HG03108 (cell line): ENCODE measurements around the gene ARHGAP10.
"Not testable (repeated sequence)": the region's sequence is repeated elsewhere in the genome, so short reads cannot be mapped to it uniquely, and the experiment has no call there.

Source experiments
- ATAC-seq: cut with Tn5 transposase; IDR thresholded peaks from one replicate; pipeline ENCODE4 v1.9.1; 2021; ENCODE audit warnings: moderate library complexity; ENCODE audit not compliant: unreplicated experiment

ARHGAP10 gene

DNA sequence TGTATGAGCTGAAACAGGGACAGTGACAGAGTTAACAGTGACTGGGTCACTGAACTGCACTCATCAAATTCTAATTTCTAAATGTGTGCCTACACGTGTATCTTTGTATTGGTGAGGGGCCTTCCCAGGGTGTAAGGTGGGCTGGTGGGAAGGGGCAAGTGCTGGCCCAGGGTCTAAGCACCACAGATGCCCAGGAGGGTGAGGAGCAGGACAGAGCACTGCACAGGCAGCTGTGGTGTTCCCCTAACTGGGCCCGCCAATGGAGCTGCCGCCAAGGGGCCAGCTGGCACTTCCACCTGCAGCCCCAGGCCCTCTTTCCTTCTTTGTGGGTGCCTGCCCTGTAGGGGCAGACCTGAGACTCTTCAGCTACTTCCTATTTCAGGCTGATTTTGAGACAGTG, 349.9 kb downstream of the ARHGAP10 start:
- no peak for ATAC-seq

DNA sequence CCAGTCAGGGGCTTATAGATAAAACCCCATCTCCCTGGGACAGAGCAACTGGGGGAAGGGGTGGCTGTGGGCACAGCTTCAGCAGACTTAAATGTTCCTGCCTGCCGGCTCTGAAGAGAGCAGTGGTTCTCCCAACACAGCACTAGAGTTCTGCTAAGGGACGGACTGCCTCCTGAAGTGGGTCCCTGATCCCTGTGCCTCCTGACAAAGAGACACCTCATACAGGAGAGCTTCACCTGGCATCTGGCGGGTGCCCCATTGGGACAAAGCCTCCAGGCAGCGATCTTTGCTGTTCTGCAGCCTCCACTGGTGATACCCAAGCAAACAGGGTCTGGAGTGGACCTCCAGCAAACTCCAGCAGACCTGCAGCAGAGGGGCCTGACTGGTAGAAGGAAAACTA, 351.2 kb downstream of the ARHGAP10 start:
- ATAC-seq: not testable (repeated sequence)

DNA sequence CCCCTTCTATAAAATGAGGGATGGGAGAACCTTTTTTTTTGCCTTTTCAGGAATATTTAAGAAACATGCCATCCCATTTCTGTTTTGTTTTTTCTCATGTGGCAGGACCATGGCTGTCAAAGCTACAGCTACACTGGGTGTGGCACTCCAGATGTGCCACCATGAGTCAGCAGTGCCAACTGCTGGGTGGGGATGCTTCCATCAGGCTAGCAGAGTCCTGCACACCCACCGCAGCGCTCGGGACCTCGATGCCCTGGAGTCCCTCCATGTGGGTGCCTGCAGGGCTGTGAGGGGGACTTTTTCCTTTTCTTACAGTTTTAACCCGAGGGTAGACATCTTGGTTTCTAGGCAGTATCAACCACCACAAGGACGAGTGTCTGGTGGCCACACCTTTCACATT, 357.7 kb downstream of the ARHGAP10 start:
- no peak for ATAC-seq

DNA sequence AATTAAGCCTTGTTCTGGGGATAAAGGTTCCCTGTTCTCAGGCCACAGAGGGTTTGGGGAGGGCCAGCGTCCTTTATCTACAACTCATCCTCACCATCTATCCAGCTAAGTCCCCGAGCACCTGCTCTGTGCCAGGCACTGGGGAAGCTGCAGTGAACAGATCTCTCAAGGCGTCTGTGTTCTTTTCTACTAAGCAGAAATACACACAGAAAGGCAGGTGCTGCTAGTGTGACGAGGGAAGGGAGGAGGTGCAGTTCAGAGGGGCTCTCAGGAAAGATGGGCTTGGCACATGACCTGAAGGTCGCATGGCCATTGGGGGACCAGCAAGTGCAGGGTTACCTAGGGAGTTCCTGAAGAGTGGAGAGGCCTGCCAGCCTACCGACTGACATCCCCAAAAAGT, 358.1 kb downstream of the ARHGAP10 start:
- ATAC-seq: no peak

DNA sequence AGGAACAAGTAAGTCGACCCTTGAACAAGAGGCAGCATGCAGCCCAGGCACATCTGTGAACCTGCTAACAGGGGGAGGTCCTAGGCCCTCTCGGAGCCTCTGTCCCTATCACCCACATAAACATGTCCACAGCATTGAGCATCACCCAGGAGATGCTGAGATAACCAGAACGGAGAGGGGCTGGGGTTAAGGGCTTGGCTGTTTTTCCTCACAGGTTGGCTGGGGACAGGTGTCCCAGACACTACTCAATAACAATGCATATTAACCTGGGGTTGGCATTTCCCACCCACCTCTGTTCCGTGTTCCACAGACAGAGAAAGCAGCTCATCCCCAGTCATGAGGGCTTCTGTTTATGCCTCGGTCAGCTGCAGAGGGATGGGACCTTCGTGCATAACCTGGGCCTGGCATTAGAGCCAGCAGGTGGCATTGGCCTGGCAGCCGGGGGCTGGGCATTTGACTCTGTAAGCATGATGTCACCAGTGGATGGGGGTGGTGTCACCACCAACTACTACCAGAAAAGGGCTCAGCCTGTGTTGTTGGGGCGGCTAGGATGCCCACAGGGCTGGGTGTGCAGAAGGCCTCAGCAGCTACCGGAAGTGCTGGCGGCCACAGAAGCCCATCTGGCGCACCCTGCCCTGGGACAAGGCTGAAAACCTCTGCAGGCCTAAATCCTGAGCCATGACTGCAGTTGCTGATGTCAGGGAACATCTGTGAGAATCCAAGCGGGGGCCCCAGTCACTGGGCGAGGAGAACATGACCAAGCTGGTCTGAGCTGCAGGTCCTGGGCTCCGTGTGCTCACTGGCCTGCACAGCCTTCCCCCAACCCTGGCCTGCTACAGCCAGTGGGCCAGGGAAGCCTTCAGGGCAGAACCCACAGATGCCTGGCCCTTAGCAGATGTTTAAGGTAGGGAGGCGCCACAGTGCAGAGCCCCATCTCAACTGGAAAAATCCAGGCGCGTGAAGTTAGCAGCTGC, 358.9 kb downstream of the ARHGAP10 start:
- ATAC-seq: no peak

DNA sequence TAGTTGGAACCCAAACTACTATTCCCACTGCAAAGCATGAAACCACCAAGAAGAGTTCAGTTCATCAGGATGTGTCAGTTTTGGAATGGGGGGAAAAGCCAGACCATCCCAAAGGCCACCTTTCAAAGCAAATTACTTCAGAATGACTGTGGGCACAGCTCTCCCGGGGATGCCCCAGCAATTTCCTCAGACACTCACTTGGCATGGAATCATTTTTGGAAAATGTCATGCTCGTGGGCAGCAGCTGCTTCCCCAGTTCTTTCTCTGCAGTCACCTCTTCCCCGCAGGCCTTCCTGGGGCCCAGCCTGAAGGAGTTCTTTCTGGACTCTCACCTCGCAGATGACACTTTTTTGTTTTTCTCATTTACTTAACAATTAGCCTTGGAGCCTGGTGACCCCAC, 360.0 kb downstream of the ARHGAP10 start:
- ATAC-seq: no peak

DNA sequence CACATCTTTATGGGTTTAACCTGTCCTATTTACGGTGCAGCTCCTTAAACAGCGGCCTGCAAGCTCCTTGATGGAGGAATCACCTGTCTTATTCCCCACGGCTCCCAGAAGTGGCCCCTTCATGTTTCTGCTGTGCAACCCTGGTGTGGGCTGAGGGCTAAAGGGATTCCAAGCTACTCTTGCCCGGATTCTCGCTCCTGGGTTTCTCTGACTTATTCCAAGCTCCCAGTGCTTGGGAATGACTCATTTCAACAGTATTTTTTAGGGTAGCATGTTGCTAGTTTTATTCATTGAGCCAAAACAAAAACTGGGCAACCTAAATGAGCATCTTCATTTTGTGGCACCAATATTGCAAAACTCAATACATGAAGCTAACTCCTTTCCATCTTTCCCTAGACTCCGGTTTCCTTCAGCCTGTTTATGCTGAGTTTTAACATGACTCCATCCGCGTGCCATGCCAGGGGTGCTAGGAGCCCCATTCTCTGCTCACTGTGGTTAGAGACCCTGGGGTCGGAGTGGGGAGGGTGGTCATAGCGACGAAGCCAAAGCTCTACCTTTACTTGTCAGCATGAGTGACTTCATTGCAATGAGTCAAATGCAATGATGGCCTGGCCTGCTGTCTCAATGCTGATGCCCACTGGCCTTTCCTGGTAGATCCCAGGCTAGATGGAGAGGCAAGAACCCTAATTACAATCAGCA, 360.6 kb downstream of the ARHGAP10 start:
- ATAC-seq: no peak

DNA sequence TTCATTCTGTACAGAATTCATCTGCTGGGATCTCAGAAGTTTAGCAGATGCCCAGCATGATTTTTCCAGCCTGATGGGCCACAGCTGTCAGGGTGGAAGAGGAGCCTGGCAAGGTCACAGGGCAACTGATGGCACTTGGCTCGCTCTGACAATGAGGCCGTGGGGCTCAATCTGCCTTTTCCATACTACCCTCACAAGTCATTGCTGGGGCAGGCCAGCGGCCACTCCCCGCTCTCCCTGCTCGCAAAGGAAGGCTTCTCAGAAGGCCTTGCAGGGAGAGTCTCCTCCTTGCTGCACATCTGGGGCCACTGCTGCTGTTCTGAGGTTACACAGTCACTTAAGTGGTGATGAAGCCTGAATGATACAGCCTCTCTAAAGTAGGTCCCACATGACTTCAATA, 361.2 kb downstream of the ARHGAP10 start:
- ATAC-seq: no peak

DNA sequence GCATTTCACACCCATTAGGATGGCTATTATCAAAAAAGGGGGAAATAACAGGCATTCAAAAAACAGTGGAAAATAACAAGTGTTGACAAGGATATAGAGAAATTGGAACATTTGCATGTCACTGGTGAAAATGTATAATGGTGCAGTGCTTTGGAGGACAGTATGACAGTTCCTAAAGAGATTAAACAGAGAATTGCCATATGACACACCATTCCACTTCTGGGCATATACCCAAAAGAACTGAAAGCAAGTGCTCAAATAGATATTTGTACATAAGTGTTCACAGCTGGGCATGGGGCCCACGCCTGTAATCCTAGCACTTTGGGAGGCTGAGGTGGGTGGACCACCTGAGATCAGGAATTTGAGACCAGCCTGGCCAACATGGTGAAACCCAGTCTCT, 362.3 kb downstream of the ARHGAP10 start:
- ATAC-seq: no peak

DNA sequence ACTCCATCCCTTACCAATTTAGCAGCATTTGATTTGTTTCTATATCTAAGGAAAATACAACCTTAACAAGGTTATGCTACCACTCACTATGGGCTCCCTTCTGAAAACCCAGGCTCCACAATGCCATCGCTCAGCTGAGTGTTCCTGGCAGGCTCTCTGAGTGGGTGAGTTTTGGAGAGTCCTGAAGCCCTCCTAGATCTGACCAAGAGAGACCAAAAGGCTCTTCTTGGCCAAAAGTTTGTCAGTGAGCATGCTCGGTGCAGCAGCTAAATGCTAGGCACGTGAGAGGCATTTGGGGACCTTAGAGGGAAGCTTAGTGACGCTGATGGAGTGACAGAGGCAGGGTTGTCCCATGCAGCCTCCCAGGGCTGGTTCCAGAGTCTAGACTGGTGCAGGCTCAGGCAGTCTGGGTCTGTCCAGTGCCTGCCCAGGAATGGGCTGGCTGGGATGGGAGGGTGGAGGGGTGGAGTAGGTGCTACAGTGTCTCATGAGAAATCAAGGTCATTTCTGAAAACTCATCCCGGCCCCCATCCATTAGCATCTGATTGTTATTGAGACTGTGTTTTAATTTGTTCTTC, 363.5 kb downstream of the ARHGAP10 start:
- ATAC-seq: no peak

DNA sequence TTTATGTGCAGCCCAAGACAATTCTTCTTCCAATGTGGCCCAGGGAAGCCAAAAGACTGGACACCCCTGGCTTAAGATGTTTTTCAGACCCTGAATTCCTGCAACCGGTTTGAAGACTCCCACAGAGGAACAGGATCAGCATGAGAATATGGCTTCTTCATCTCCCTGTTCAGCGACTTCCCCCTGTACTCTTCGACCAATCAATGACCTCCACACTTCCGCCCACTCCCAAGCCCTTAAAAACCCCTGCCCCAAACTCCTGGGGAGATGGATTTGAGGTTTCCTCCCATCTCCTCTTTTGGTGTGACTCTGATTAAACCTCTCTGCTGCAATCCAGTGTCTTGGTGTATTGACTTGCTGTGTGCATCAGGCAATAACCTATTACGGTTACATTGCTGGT, 365.9 kb downstream of the ARHGAP10 start:
- ATAC-seq: no peak

DNA sequence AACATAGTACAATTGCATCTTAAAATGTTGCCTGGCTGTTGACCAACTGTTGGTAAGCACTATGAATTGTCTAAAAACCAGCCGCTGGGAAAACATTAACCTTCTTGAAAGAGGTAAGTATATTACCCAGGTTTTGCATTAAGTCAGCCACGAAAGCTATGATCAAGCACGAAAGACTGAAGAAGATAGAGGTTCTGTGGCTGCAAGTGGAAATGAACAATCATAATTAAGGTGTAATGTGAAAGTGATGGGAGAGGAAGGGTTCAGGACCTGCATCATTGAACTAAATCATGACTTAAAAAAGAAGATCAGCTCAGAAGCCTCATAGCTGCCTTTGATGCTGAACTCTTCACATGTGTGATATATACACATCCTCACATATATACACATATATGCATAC, 369.3 kb downstream of the ARHGAP10 start:
- ATAC-seq: no peak

DNA sequence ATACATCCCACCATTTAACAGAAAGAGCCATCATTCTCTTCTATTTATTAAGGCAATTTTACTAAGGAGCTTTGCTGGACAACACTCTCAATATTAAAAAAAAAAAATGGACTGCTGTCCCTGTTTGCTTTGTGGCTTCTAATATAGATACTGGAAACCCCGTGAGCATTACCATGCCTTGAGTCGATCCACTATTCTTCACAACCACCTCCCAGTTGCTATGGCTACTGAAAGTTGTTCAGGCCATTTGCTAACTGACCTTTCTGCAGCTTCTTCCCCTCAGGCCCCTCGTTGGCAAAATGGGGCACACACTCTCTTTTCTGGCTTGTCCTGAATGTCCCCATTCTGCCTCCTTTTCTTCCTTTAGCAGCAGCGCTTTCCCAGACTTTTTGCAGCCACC, 369.9 kb downstream of the ARHGAP10 start:
- no peak for ATAC-seq

DNA sequence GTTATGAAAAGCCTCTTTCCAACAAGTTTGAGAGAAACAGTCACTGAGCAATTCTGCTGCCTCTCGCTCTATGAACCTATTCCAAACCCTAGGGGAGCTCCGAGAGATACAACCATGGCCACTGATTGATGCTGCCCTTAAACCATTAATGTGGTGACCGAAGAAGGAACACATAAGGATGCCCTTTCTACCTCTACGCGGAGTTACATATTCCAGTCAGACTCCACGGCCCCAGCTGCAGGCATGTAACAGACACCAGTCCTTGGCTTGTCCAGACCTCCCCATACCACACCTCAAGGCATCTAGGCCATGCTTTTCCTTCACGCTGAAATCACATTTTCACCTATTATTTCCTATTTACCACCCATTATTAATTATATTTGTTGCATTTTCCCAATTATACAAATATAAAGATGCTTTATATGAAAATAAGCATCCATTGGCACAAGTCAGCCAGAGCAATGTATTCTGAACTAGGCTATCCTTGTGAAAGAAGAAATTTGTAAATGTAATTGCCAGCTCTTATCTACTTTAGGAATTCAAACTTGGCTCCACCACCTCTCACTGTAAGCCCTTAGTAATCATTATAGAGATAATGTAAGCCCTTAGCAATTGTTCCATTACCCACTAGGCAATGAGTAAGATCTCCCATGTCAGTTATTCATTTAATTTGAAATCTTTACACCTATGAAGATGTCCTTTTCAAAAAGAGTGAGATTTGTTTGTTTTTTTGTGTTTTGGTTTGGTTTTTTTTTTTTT, 371.9 kb downstream of the ARHGAP10 start:
- ATAC-seq: no peak

DNA sequence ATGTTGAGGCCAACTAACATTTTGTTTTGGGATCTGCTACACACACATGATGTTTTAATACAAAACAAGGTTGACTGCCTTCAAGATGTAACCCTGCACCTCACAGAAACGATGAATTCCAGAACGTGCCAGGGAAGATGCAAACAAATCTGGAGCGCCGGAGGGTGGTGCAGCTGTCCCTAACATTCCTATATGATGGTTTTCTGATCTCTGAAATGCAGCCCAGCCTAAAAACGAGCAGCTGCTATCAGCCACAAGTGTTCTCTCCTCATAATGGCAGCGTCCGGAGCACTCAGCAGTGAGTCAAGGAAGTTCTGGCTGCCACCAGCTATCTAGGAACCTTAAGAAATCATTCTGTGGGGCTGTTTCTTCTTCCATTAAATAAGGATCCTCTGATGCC, 376.9 kb downstream of the ARHGAP10 start:
- ATAC-seq: no peak

DNA sequence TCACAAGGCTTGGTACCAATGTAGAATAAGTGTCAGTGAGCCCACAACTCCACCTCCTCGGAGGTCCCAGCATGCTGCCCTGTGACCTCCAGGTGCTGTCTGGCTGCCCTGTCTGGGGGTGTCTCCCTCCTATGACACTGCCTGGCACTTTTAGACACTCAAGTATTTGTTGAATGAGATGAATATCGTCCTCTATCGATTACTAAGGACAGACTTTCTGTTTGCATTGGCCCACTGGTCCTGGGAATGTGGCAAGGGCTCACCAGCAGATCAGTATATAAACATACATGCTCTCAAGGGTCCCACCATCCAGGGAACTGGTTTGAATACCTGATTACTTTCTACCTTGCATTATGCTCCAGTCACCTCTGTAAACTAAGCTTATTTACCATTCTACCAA, 377.3 kb downstream of the ARHGAP10 start:
- ATAC-seq: no peak

DNA sequence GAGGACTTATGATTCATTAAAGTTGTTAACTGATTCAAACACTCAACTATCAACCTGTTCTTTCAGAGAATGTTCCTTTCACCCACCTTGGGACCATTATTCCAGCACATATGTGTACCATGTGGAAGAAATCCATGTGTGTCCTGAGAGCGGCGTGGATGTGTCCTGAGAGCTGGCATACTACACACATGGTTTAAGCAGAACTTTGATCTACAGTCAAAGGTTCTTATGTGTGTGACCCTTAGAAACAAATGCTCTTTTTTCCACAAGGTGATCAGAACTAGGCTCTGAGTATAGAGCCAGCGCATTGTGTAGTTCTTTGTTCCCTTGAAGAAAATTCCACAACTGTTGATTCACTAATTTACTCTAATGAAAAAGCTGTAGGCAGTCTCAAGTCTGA, 378.3 kb downstream of the ARHGAP10 start:
- ATAC-seq: no peak

DNA sequence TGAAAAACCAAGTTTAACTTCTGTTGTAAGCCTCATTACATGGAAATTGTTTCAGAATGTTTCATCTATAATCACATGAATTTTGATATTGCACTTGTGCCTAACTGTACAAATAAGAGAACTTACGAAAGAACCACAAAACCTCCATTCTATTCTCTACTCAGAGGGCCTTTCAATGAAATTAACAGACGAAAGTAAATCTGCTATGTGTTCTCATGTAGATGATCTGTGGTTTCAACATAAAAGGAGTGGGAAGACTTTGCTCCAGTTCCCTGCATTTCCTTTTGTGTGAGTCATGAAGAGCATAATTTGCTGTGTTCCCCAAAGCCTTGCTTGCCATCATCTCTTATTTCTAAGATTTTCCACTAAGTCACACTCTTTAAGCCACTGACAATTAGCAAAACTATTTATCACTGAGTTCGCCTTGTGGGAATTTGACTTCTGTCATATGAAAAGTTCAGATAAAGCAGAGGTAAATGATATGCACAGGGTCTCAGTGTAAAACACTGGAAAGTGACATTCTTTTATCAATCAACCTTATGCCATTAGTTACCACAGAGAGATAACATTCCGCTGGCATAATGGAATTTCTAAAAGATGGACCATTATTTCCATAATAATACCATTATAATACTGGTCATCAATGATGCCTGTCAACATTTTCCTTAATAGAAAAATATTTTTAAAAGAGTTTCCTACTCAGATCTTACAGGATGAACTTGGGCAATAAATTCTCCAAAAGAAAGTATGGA, 380.5 kb downstream of the ARHGAP10 start:
- no peak for ATAC-seq

DNA sequence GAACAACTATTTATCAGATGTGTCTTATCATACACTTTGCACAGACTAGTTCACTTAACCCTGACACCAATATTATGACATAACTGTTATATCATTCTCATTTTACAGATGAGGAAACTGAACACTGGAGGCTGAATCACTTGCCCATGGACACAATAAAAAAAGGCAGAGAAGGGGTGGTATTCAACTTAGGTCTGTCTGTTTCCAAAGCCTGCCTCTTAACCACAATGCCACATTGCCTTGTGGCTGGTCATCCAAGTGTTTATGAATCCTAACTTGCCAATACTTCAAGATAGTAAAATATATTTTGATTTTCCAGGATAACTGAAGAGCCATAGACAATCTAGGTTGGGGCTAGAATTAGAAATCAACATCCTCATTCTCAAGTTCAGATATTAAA, 382.5 kb downstream of the ARHGAP10 start:
- ATAC-seq: no peak

DNA sequence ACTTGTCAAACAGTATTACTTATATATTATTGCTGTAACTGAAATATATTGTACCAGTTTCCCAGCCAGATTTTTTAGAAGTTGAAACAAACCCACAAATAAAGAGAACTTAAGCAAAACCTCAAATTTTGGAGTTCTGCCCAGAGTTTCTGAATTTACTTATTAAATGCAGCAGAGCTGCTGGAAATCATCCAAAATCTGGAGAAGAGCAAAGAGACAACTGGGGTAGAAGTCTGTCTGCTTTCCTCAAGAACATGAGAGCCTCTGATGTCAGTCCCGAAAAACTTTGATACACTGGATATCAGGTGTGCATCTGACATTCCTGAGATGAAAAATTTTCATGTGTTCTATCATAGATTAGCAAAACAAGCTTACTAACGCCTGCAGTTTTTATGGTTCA, 384.4 kb downstream of the ARHGAP10 start:
- ATAC-seq: no peak
